ENCODE results near the gene EXOC3. TPM values are rescaled to one million over a fixed set of nuclear protein-coding genes. Genes with fewer than 3 reads are reported as not detected.

Gene EXOC3
- total and polyA plus RNA-seq, 10 of the 15 experiments (the other 5 are each of a cell fraction or from before 2014, with no cell fraction given), result 1.6 to 53.0 (median 27.9) TPM

DNA sequence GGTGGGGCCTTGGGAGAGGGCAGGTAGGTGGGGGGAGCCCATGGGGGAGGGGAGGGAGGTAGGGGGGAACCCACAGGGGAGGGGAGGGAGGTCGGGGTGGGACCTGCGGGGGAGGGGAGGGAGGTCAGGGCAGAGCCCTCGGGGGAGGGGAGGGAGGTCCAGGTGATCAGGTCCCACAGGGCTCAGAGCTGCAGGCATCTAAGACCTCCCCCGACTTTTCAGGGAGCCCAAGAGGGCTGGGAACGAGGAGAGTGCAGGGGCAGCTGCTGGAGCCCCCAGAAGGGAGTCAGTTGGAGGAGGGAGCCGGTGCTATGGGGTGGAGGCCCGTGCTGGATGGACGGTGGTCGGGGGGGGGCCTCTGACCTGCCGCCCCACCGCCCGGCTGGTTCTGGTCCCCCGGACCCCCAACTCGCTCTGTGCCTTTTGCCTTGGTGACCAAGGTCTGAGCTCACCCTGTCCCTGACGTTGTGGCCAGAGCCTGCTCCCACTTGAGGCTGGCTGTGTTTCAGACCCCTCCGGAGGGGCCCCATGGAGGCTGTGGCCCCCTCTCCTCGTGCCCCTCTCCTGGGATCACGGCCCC, 49.4 kb downstream of the EXOC3 start:
- intact Hi-C loops (cut with micrococcal nuclease; ENCODE audit: unreplicated experiment) (no loop called here), in situ Hi-C loops (cut with MboI) (no loop called here)
- Histone ChIP-seq H3K9ac (ENCODE audit: control insufficient read depth, insufficient read depth, low read length) (no peak overlapping the region), H3K27me3 (replicated peaks in 1 of 2; ENCODE audit: control insufficient read depth in 2 of 2, insufficient read depth in 2 of 2, low read length in 1 of 2) (no peaks in the 10 kb centered on the region), H3K36me3 (ENCODE audit: control insufficient read depth in 2 of 2, insufficient read depth in 2 of 2, low read length in 1 of 2) (no peaks in the 10 kb centered on the region), H4K20me1 (ENCODE audit: control insufficient read depth, insufficient read depth) (no peaks in the 10 kb centered on the region), H3K9me3 (replicated peaks; ENCODE audit: control insufficient read depth, insufficient read depth, low read length) (no peaks in the 10 kb centered on the region), H3K79me2 (ENCODE audit: control insufficient read depth, insufficient read depth, low read length) (no peaks in the 10 kb centered on the region), H3K4me2 (ENCODE audit: control insufficient read depth, insufficient read depth) (no peak overlapping the region), H3K27ac (ENCODE audit: control insufficient read depth, insufficient read depth) (no peak overlapping the region), H2AFZ (ENCODE audit: control insufficient read depth, low read depth, low read length) (no peak overlapping the region), H3K4me1 (ENCODE audit: control insufficient read depth, insufficient read depth, low read length) (no peaks in the 10 kb centered on the region), H3K4me3 (no peak overlapping the region)
- ChIA-PET RAD21 (ENCODE audit: unreplicated experiment) (no interaction called here), POLR2A (no interaction called here), SMC1A (ENCODE audit: uncharacterized antibody, unreplicated experiment) (no interaction called here), CTCF (no interaction called here)
- no peak for FAIRE-seq
- DNase-seq (ENCODE audit: low read depth, low spot score), result no peak
- BruUV-seq (replicated peaks), result no TSS peak
- TF ChIP-seq FOXM1 (IDR thresholded peaks at IDR 0.05; ENCODE audit: low read depth, low read length), result no peak
- WGBS (ENCODE audit: insufficient coverage, insufficient replicate concordance, low lambda C conversion rate, missing lambda C conversion rate), result 33% methylated on average over 15 of the region's 18 CpGs
- no peak for ATAC-seq

DNA sequence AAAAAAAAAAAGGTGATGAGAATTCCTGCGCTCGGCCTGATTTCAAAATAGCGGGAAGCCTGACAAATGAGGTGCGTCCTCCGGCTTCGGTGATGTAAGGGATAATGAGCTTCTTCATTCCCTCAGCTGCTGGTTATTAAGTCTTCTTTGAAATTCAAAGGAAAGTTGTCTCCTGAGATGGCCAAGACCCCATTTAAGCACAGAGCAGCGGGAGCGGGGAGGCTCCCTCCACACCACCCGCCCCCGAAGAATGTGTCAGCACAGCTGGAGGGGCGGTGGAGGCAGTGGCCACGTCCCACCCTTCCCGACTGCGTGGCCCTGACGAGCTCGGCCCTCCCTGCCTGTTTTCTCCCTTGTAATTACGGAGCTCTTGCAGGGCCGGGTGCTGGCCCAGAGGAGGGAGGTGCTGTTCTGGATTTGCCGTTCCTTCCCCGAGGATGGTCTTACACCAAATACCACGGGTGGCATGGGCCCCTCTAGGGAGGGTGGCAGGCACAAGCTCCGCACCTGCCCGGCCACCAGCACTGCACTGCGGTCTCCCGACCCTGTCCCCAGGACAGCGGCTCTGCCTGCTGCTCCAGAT, 50.2 kb downstream of the EXOC3 start:
- no peaks in the 10 kb centered on the region for H3K79me2 ChIP-seq (ENCODE audit: control insufficient read depth, insufficient read depth, low read length)
- no peak overlapping the region for H3K9ac ChIP-seq (ENCODE audit: control insufficient read depth, insufficient read depth, low read length)
- no peaks in the 10 kb centered on the region for H3K4me1 ChIP-seq (ENCODE audit: control insufficient read depth, insufficient read depth, low read length)
- ChIA-PET POLR2A (no interaction called here), SMC1A (ENCODE audit: uncharacterized antibody, unreplicated experiment) (no interaction called here), CTCF (interaction anchor here (1.0 kb wide), 1 partner anchor 119 kb away, joined by 3 read pairs; no protein-coding TSS in a partner anchor), RAD21 (ENCODE audit: unreplicated experiment) (interaction anchor here (0.8 kb wide), 1 partner anchor 176 kb away, joined by 3 read pairs; no protein-coding TSS in a partner anchor)
- no peak overlapping the region for H3K4me2 ChIP-seq (ENCODE audit: control insufficient read depth, insufficient read depth)
- no peaks in the 10 kb centered on the region for H3K36me3 ChIP-seq (ENCODE audit: control insufficient read depth in 2 of 2, insufficient read depth in 2 of 2, low read length in 1 of 2)
- no peak overlapping the region for H3K4me3 ChIP-seq
- WGBS (ENCODE audit: insufficient coverage, insufficient replicate concordance, low lambda C conversion rate, missing lambda C conversion rate), result 45% methylated on average over 26 of the region's 26 CpGs
- no peaks in the 10 kb centered on the region for H3K27me3 ChIP-seq (replicated peaks in 1 of 2; ENCODE audit: control insufficient read depth in 2 of 2, insufficient read depth in 2 of 2, low read length in 1 of 2)
- in situ Hi-C loops (cut with MboI) (no loop called here), intact Hi-C loops (cut with micrococcal nuclease; ENCODE audit: unreplicated experiment) (no loop called here)
- H3K27ac ChIP-seq (ENCODE audit: control insufficient read depth, insufficient read depth), result no peak overlapping the region
- H2AFZ ChIP-seq (ENCODE audit: control insufficient read depth, low read depth, low read length), result no peak overlapping the region
- ATAC-seq (no peak; the same call in 2 of the 3 replicates), FAIRE-seq (no peak), DNase-seq (ENCODE audit: low read depth, low spot score) (no peak)
- H4K20me1 ChIP-seq (ENCODE audit: control insufficient read depth, insufficient read depth), result no peaks in the 10 kb centered on the region
- H3K9me3 ChIP-seq (replicated peaks; ENCODE audit: control insufficient read depth, insufficient read depth, low read length), result no peaks in the 10 kb centered on the region
- no TSS peak for BruUV-seq (replicated peaks)
- TF ChIP-seq ASH2L (IDR thresholded peaks at IDR 0.05; ENCODE audit: borderline replicate concordance, low read depth) (no peak), MYC (IDR thresholded peaks at IDR 0.05; ENCODE audit: insufficient read depth, insufficient read length, insufficient replicate concordance, low read length, severe bottlenecking) (no peak), KLF5 (IDR thresholded peaks at IDR 0.05; ENCODE audit: partially characterized antibody) (no peak), HDAC6 (IDR thresholded peaks at IDR 0.05; ENCODE audit: unreplicated experiment) (no peak), RBBP5 (conservative IDR thresholded peaks at IDR 0.05) (no peak), CHD1 (IDR thresholded peaks at IDR 0.05; ENCODE audit: low read depth, low read length) (no peak), ZZZ3 (IDR thresholded peaks at IDR 0.05; ENCODE audit: control insufficient read depth, insufficient read length, low read depth) (no peak), JUND (IDR thresholded peaks at IDR 0.05; ENCODE audit: low read depth, low read length) (no peak), POLR2AphosphoS2 (IDR thresholded peaks at IDR 0.05; ENCODE audit: low read depth, low read length) (no peak), ETV6 (conservative IDR thresholded peaks at IDR 0.05 in 1 of 2, IDR thresholded peaks at IDR 0.05 in 1 of 2; ENCODE audit: borderline replicate concordance in 1 of 2, low read depth in 1 of 2) (no peak)
- TF ChIP-seq, protein P1, sequence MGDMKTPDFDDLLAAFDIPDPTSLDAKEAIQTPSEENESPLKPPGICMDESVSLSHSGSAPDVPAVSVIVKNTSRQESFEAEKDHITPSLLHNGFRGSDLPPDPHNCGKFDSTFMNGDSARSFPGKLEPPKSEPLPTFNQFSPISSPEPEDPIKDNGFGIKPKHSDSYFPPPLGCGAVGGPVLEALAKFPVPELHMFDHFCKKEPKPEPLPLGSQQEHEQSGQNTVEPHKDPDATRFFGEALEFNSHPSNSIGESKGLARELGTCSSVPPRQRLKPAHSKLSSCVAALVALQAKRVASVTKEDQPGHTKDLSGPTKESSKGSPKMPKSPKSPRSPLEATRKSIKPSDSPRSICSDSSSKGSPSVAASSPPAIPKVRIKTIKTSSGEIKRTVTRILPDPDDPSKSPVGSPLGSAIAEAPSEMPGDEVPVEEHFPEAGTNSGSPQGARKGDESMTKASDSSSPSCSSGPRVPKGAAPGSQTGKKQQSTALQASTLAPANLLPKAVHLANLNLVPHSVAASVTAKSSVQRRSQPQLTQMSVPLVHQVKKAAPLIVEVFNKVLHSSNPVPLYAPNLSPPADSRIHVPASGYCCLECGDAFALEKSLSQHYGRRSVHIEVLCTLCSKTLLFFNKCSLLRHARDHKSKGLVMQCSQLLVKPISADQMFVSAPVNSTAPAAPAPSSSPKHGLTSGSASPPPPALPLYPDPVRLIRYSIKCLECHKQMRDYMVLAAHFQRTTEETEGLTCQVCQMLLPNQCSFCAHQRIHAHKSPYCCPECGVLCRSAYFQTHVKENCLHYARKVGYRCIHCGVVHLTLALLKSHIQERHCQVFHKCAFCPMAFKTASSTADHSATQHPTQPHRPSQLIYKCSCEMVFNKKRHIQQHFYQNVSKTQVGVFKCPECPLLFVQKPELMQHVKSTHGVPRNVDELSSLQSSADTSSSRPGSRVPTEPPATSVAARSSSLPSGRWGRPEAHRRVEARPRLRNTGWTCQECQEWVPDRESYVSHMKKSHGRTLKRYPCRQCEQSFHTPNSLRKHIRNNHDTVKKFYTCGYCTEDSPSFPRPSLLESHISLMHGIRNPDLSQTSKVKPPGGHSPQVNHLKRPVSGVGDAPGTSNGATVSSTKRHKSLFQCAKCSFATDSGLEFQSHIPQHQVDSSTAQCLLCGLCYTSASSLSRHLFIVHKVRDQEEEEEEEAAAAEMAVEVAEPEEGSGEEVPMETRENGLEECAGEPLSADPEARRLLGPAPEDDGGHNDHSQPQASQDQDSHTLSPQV (IDR thresholded peaks at IDR 0.05), result no peak
